ENCODE results near the gene SLC26A2.

The SLC26A2 gene

GRCh38 chr5:149960272-149961185 is at the start of gene SLC26A2:
SLC26A2 (plus strand) TSS chr5:149960758; CDS start chr5:149977653, 16,895 bp downstream.
- TF ChIP-seq CTCF (IDR thresholded peaks at IDR 0.05; ENCODE audit: insufficient read depth, low read length, poor library complexity, severe bottlenecking): peak; percentile 5
- Histone ChIP-seq H3K4me3 (replicated peaks; ENCODE audit: low read depth, low read length) (peak within 1 kb of the TSS; percentile 79), H3K36me3 (ENCODE audit: control insufficient read depth, insufficient read depth, low read length) (no peaks in the 10 kb centered on the region), H3K27me3 (replicated peaks; ENCODE audit: control insufficient read depth, insufficient read depth, low read length) (no peaks in the 10 kb centered on the region)
- peak; percentile 96 for DNase-seq (ENCODE audit: extremely low read depth, insufficient read length)

DNA sequence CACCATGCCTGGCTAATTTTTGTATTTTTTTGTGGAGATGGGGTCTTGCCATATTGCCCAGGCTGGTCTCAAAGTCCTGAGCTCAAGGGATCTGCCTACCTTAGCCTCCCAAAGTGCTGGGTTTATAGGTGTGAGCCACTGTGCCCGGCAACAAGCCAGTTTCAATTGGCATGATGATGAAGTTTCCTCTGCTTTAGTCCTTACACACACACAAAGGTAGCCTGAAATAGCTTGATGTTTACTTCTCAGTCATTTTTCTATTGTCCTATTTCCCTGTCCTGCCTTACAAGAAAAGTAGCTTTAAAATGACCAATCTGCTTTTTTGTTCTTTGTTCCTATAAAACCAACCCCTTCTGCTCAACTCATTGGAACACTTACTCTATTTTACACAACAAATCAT is 49.5 kb upstream of the SLC26A2 start:
- DNase-seq (ENCODE audit: extremely low read depth, insufficient read length): no peak
- Histone ChIP-seq H3K4me3 (replicated peaks; ENCODE audit: low read depth, low read length) (no peak overlapping the region), H3K36me3 (ENCODE audit: control insufficient read depth, insufficient read depth, low read length) (no peaks in the 10 kb centered on the region), H3K27me3 (replicated peaks; ENCODE audit: control insufficient read depth, insufficient read depth, low read length) (no peaks in the 10 kb centered on the region)
- TF ChIP-seq CTCF (IDR thresholded peaks at IDR 0.05; ENCODE audit: insufficient read depth, low read length, poor library complexity, severe bottlenecking): no peak

DNA sequence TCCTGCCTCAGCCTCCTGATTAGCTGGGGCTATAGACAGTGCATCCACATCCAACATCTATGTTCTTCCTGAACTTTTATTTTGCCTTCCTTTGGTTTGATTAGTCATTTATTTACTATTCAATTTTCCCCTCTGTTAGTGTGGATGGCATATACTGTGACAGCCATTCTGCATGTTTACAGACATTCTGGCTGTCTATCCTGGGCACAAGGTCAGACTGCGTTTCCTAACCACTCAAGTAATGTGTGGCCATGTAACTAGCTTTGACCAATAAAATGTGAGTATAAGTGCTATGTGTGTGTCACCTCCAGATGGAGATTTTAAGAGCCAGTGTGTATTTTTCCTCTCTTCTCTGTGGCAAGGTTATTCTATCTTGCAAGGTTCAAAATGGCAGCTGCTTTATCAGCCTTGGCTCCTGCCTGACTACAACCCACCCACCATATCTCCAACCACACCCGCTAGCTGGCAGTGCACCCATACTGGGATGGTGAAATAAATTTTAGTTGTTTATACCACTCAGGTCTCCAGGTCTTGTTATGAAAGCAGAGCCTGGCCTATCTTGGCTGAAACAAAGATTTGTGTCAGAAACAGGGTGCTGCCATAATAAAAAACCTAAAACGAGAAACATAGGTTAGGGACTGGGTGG is 48.2 kb upstream of the SLC26A2 start:
- TF ChIP-seq CTCF (IDR thresholded peaks at IDR 0.05; ENCODE audit: insufficient read depth, low read length, poor library complexity, severe bottlenecking): no peak
- Histone ChIP-seq H3K4me3 (replicated peaks; ENCODE audit: low read depth, low read length) (no peak overlapping the region), H3K27me3 (replicated peaks; ENCODE audit: control insufficient read depth, insufficient read depth, low read length) (no peaks in the 10 kb centered on the region), H3K36me3 (ENCODE audit: control insufficient read depth, insufficient read depth, low read length) (no peaks in the 10 kb centered on the region)
- no peak for DNase-seq (ENCODE audit: extremely low read depth, insufficient read length)

GRCh38 chr5:149913436-149914419 is 46.8 kb upstream of the SLC26A2 start:
- Histone ChIP-seq H3K36me3 (ENCODE audit: control insufficient read depth, insufficient read depth, low read length) (no peaks in the 10 kb centered on the region), H3K4me3 (replicated peaks; ENCODE audit: low read depth, low read length) (no peak overlapping the region), H3K27me3 (replicated peaks; ENCODE audit: control insufficient read depth, insufficient read depth, low read length) (no peaks in the 10 kb centered on the region)
- TF ChIP-seq CTCF (IDR thresholded peaks at IDR 0.05; ENCODE audit: insufficient read depth, low read length, poor library complexity, severe bottlenecking): no peak
- DNase-seq (ENCODE audit: extremely low read depth, insufficient read length): peak; percentile 18

DNA sequence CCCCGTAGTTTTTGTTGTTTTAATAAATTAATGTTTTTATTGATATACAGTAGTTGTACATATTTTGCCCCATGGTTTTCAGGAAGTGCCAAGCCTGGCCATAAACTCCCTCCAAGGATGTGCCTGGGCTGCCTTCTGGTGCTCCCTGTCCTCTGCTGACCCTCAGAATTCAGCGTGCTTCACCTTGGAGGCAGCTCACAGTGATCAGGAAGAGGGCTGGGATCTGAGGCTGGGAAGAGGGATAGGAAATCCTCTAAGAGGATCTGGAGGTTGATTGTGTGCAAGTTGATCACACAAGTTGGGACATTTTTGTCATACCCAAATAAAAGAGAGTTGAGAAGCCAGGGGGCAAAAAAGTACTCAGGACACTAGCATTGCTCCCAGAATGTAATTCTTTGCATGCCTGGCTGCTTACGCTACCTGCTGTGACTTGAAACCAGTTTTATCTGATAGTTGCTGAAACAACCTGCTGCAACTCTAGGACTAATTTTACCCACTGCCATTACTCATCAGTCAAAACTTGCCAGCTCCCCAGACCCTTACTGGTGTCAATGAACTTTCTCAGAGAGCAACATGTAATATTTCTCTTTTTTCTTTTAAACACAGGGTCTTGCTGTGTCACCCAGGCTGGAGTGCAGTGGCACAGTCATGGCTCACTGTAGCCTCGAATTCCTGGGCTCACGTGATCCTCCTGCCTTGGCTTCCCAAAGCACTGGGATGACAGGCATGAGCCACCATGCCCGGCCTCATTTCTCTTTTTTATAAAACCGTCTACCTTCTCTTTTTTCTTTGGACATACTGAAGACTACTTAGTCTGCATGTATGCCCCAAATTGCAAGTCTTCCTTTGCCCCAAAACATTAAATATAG is 44.9 kb upstream of the SLC26A2 start:
- no peak for DNase-seq (ENCODE audit: extremely low read depth, insufficient read length)
- Histone ChIP-seq H3K4me3 (replicated peaks; ENCODE audit: low read depth, low read length) (no peak overlapping the region), H3K36me3 (ENCODE audit: control insufficient read depth, insufficient read depth, low read length) (no peaks in the 10 kb centered on the region), H3K27me3 (replicated peaks; ENCODE audit: control insufficient read depth, insufficient read depth, low read length) (no peaks in the 10 kb centered on the region)
- no peak for TF ChIP-seq CTCF (IDR thresholded peaks at IDR 0.05; ENCODE audit: insufficient read depth, low read length, poor library complexity, severe bottlenecking)
